GM12891 (cell line): ENCODE results near the gene DCAF8.

Experiments used
- POLR2A ChIP-seq: IDR thresholded peaks from 2 replicates; pipeline ENCODE4 v1.6.1; 2011; ENCODE audit warnings: low read depth, low read length, control low read depth
- POLR2AphosphoS5 ChIP-seq: IDR thresholded peaks from 2 replicates; pipeline ENCODE4 v1.6.1; 2011; ENCODE audit warnings: low read depth, low read length, control low read depth

GRCh38 chr1:160277987-160278386 lies 15.6 kb upstream of the DCAF8 start:
- TF ChIP-seq POLR2AphosphoS5 (no peak), POLR2A (no peak)
